AG04449 (cell line): ENCODE results near the gene EPHX1.

Experiments
- CTCF ChIA-PET: fragments of 350-600 bp; formaldehyde crosslinking; extraction: SDS; loops from one replicate; lab custom pipeline; 2021; ENCODE audit warnings: antibody characterized with exemption; lab: Yijun Ruan, JAX
- POLR2A ChIA-PET: fragments of 400-600, 350-600 bp; formaldehyde crosslinking; extraction: SDS; loops from one replicate; lab custom pipeline; 2020; ENCODE audit warnings: antibody characterized with exemption, inconsistent platforms; lab: Yijun Ruan, JAX
- DNase-seq: peaks from one replicate; pipeline ENCODE4 v3.0.0-alpha.2; 2010; ENCODE audit warnings: low read depth, low spot score
- H3K4me3 ChIP-seq: 2 replicates; pipeline ENCODE4 v1.5.1; 2011; ENCODE audit warnings: low read depth, mild to moderate bottlenecking, control low read depth, low read length
- TF ChIP-seq, protein P1 (sequence below): IDR thresholded peaks from one replicate; pipeline ENCODE4 v1.5.1; 2011; ENCODE audit warnings: mild to moderate bottlenecking, moderate library complexity, low read length, control low read depth, inconsistent platforms; ENCODE audit not compliant: insufficient read depth; ENCODE audit errors: missing control alignments

The EPHX1 gene

DNA sequence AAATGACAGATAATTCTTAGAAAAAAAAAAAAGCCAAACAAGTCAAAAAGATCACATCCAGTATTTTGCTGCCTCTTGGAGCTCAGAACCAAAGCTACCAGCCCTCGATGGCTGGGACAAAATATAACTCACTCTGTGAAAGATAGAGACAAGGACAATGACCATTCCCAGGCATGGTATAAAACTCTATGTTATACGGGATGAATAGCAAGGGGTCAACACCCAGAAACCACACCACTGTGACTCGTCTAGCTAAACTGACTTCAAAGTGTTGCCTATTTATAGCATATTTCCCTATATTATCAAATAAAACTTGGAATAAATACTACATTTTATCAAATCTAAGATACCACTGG is 62.1 kb downstream of the EPHX1 start:
- no peak for DNase-seq
- H3K4me3 ChIP-seq, result no peak overlapping the region
- POLR2A ChIA-PET, result interaction anchor here (0.8 kb wide), 1 partner anchor 11 kb away, joined by 3 read pairs; the partner anchor contains the start of gene TMEM63A
- CTCF ChIA-PET, result interaction anchor here (1.3 to 1.5 kb wide), 2 partner anchors 41 to 397 kb away, joined by 3 to 8 read pairs; no protein-coding TSS in a partner anchor
- TF ChIP-seq, protein P1, sequence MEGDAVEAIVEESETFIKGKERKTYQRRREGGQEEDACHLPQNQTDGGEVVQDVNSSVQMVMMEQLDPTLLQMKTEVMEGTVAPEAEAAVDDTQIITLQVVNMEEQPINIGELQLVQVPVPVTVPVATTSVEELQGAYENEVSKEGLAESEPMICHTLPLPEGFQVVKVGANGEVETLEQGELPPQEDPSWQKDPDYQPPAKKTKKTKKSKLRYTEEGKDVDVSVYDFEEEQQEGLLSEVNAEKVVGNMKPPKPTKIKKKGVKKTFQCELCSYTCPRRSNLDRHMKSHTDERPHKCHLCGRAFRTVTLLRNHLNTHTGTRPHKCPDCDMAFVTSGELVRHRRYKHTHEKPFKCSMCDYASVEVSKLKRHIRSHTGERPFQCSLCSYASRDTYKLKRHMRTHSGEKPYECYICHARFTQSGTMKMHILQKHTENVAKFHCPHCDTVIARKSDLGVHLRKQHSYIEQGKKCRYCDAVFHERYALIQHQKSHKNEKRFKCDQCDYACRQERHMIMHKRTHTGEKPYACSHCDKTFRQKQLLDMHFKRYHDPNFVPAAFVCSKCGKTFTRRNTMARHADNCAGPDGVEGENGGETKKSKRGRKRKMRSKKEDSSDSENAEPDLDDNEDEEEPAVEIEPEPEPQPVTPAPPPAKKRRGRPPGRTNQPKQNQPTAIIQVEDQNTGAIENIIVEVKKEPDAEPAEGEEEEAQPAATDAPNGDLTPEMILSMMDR, result no peak

DNA sequence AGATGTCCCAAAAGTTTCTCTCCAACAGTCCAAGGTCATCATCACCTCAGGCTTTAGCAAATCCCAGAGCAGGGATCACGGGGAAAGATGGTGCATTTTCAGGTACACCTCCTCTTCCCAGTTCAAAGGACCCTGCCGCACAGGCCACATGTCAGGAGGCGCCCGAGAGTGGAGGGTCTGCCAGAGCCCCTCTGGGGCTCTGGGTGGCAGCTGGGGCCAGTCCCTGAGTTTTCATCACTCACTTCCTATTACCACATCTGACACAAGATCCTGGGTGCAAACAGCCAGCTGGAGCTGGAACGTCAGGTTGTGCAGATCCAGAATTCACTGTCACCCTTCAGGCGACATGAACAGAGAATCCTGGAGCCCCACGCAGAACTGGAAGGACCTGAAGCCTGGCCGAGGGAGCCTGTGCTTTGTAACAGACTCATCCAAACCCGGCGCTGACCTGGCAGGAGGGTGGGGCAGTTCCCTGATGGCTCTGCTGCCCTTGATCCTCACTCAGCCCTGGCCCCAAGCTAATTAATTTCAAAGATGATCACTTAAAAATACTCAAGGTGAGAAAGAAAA is 63.4 kb downstream of the EPHX1 start:
- POLR2A ChIA-PET, result no interaction called here
- TF ChIP-seq, protein P1, result no peak

GRCh38 chr1:225874431-225874830 is 64.5 kb downstream of the EPHX1 start:
- no peak for DNase-seq
- POLR2A ChIA-PET, result no interaction called here
- H3K4me3 ChIP-seq, result no peak overlapping the region
- TF ChIP-seq, protein P1, result no peak
- CTCF ChIA-PET, result interaction anchor here (1.1 kb wide), 1 partner anchor 37 kb away, joined by 3 read pairs; no protein-coding TSS in a partner anchor

More for the DNA sequence above, 63.4 kb downstream of the EPHX1 start:
- CTCF ChIA-PET, result interaction anchor here (1.2 to 1.4 kb wide), 2 partner anchors 10 to 48 kb away, joined by 3 read pairs; no protein-coding TSS in a partner anchor
- DNase-seq, result no peak
- no peak overlapping the region for H3K4me3 ChIP-seq

GRCh38 chr1:225875044-225875815 is 65.3 kb downstream of the EPHX1 start:
- no peak for DNase-seq
- CTCF ChIA-PET, result interaction anchor here (1.1 to 1.5 kb wide), 2 partner anchors 17 to 36 kb away, joined by 3 to 4 read pairs; no protein-coding TSS in a partner anchor
- TF ChIP-seq, protein P1, result no peak
- POLR2A ChIA-PET, result no interaction called here
- H3K4me3 ChIP-seq, result no peak overlapping the region

DNA sequence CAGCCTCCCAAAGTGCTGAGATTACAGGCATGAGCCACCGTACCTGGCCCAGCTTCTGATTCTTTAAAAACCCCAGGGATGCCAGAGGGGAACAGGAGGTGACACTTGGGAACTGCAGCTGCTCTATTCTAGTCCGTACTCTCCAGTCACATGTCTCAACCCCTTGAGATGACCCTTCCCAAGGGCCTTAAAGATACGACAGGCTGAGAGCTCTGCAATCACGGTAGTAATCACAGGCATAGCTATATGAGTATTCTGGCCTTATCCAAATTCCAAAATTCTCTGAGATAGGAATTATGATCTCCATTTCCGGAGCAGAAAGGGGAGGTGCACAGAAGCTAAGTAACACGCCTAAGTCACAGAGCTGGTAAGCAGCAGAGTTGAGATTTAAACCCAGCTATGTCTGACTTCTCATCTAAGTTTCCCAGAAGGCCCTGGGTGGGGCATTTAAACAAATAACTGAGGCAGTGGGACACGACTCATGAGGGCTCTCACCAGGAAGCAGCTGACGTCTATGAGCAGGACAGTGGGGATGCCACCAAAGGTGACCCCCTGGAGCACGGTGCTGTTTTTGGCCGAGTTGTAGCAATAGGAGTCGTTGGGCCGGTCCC is 67.1 kb downstream of the EPHX1 start:
- TF ChIP-seq, protein P1, result no peak
- CTCF ChIA-PET, result interaction anchor here (0.7 to 1.6 kb wide), 8 partner anchors 10 to 402 kb away, joined by 3 to 6 read pairs (median 4); no protein-coding TSS in a partner anchor
- no peak for DNase-seq
- H3K4me3 ChIP-seq, result no peak overlapping the region
- POLR2A ChIA-PET, result no interaction called here
